GM12872 (cell line): ENCODE measurements around the gene SNAP25.

Experiments
- CTCF ChIP-seq: IDR thresholded peaks from 3 replicates; pipeline ENCODE4 v1.5.1; 2011; ENCODE audit warnings: low read depth, mild to moderate bottlenecking, low read length, moderate library complexity; ENCODE audit not compliant: insufficient read depth

SNAP25 gene

GRCh38 chr20:10194166-10194565 lies 24.5 kb upstream of the SNAP25 start:
- TF ChIP-seq CTCF: no peak

GRCh38 chr20:10200330-10200729 lies 18.3 kb upstream of the SNAP25 start:
- TF ChIP-seq CTCF: no peak

GRCh38 chr20:10201321-10201870 lies 17.2 kb upstream of the SNAP25 start:
- no peak for TF ChIP-seq CTCF

- TF ChIP-seq CTCF: no peak
Measured at GRCh38 chr20:10209091-10209490, 9.5 kb upstream of the SNAP25 start.

GRCh38 chr20:10213526-10213925 lies 5.1 kb upstream of the SNAP25 start:
- TF ChIP-seq CTCF: no peak

GRCh38 chr20:10216146-10216791 lies 2.4 kb upstream of the SNAP25 start:
- TF ChIP-seq CTCF: no peak

- TF ChIP-seq CTCF: no peak
Measured at GRCh38 chr20:10217721-10218410, 764 bp upstream of the SNAP25 start.
